HTR-8/SVneo (cell line): Measurements from ENCODE around the gene SMURF2.
A peak's percentile ranks its signal among the peaks of the same experiment; 100 is the strongest.
"Not testable (repeated sequence)": the region's sequence is repeated elsewhere in the genome, so short reads cannot be mapped to it uniquely, and the experiment has no call there.

Experiments
- DNase-seq: peaks from one replicate; pipeline ENCODE4 v3.0.0; 2011; ENCODE audit warnings: low spot score, mixed read lengths; ENCODE audit not compliant: insufficient read length
- FAIRE-seq: peaks from 2 replicates; lab custom pipeline; 2011; peaks lifted over from hg19 to GRCh38; lab: Jason Lieb, UNC

Gene SMURF2

GRCh38 chr17:64634218-64634617 is 27.9 kb downstream of the SMURF2 start:
- no peak for FAIRE-seq
- no peak for DNase-seq

- FAIRE-seq (no peak), DNase-seq (no peak)
These were observed 29.5 kb downstream of the SMURF2 start for GRCh38 chr17:64632606-64633005.

GRCh38 chr17:64632194-64632593 is 29.9 kb downstream of the SMURF2 start:
- no peak for FAIRE-seq

GRCh38 chr17:64630309-64631223 is 31.5 kb downstream of the SMURF2 start:
- FAIRE-seq: no peak

More at GRCh38 chr17:64632194-64632593, 29.9 kb downstream of the SMURF2 start:
- no peak for DNase-seq

GRCh38 chr17:64628641-64629040 is 33.5 kb downstream of the SMURF2 start:
- FAIRE-seq (no peak), DNase-seq (no peak)

More at GRCh38 chr17:64630309-64631223, 31.5 kb downstream of the SMURF2 start:
- DNase-seq: no peak

GRCh38 chr17:64627797-64628196 is 34.3 kb downstream of the SMURF2 start:
- FAIRE-seq: no peak

GRCh38 chr17:64626827-64627226 is 35.3 kb downstream of the SMURF2 start:
- DNase-seq (no peak), FAIRE-seq (no peak)

More at GRCh38 chr17:64627797-64628196, 34.3 kb downstream of the SMURF2 start:
- no peak for DNase-seq

GRCh38 chr17:64625541-64625940 is 36.6 kb downstream of the SMURF2 start:
- no peak for DNase-seq
- no peak for FAIRE-seq

GRCh38 chr17:64622931-64623654 is 39.0 kb downstream of the SMURF2 start:
- peak; percentile 74 for DNase-seq
- FAIRE-seq: no peak

- no peak for DNase-seq
These were observed 40.3 kb downstream of the SMURF2 start for GRCh38 chr17:64621772-64622171.

GRCh38 chr17:64618848-64619247 is 43.3 kb downstream of the SMURF2 start:
- no peak for DNase-seq
- FAIRE-seq: no peak

More at GRCh38 chr17:64621772-64622171, 40.3 kb downstream of the SMURF2 start:
- FAIRE-seq: no peak

GRCh38 chr17:64617125-64617780 is 44.9 kb downstream of the SMURF2 start:
- DNase-seq: no peak
- FAIRE-seq: no peak

GRCh38 chr17:64615028-64615677 is 47.0 kb downstream of the SMURF2 start:
- DNase-seq (no peak), FAIRE-seq (no peak)

GRCh38 chr17:64614266-64615027 is 47.7 kb downstream of the SMURF2 start:
- no peak for DNase-seq
- FAIRE-seq: no peak

- DNase-seq (no peak), FAIRE-seq (no peak)
These were observed 50.7 kb downstream of the SMURF2 start for GRCh38 chr17:64611369-64611768.

GRCh38 chr17:64610244-64610643 is 51.9 kb downstream of the SMURF2 start:
- FAIRE-seq, DNase-seq: not testable (repeated sequence)

GRCh38 chr17:64608571-64608981 is 53.5 kb downstream of the SMURF2 start:
- FAIRE-seq: no peak
- no peak for DNase-seq

- FAIRE-seq (no peak), DNase-seq (no peak)
These were observed 54.1 kb downstream of the SMURF2 start for GRCh38 chr17:64607862-64608565.

GRCh38 chr17:64604532-64604931 is 57.6 kb downstream of the SMURF2 start:
- not testable (repeated sequence) for FAIRE-seq, DNase-seq
